Measurements from ENCODE around the gene PRKN.
"Not testable (repeated sequence)": the region's sequence is repeated elsewhere in the genome, so short reads cannot be mapped to it uniquely, and the experiment has no call there.

The PRKN gene

DNA sequence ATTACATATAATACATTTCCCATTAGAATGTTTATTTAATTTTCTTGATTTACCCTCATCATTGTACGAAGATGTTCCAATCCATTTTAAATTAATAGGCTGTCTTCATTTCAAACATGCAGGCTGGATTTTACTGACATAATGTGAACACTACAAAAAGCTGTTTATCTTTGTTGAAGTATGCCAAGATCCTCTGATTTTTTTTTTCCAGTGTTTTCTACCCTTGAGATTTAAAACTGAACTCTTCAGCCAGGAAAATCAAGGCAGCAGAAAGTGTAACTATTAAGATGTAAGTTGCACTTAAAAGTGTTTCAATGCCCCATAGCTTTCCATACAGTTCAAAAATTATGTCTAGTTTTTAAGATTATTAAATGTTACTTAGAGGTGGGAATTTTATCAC, 43.5 kb downstream of the PRKN start:
- Histone ChIP-seq H3K36me3 (no peaks in the 10 kb centered on the region), H3K27ac (no peak overlapping the region), H3K4me1 (peaks cover 0 to 18% (median 2%) of the 10 kb centered on the region in 4 donors), H3K9me3 (no peaks in the 10 kb centered on the region), H3K27me3 (no peaks in the 10 kb centered on the region), H3K4me3 (no peak overlapping the region)
- intact Hi-C loops (cut with DNase I; ENCODE audit: low total_unique reads) = no loop called here
- TF ChIP-seq, protein P1, sequence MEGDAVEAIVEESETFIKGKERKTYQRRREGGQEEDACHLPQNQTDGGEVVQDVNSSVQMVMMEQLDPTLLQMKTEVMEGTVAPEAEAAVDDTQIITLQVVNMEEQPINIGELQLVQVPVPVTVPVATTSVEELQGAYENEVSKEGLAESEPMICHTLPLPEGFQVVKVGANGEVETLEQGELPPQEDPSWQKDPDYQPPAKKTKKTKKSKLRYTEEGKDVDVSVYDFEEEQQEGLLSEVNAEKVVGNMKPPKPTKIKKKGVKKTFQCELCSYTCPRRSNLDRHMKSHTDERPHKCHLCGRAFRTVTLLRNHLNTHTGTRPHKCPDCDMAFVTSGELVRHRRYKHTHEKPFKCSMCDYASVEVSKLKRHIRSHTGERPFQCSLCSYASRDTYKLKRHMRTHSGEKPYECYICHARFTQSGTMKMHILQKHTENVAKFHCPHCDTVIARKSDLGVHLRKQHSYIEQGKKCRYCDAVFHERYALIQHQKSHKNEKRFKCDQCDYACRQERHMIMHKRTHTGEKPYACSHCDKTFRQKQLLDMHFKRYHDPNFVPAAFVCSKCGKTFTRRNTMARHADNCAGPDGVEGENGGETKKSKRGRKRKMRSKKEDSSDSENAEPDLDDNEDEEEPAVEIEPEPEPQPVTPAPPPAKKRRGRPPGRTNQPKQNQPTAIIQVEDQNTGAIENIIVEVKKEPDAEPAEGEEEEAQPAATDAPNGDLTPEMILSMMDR (IDR thresholded peaks at IDR 0.05) = no peak
- DNase-seq = no peak

DNA sequence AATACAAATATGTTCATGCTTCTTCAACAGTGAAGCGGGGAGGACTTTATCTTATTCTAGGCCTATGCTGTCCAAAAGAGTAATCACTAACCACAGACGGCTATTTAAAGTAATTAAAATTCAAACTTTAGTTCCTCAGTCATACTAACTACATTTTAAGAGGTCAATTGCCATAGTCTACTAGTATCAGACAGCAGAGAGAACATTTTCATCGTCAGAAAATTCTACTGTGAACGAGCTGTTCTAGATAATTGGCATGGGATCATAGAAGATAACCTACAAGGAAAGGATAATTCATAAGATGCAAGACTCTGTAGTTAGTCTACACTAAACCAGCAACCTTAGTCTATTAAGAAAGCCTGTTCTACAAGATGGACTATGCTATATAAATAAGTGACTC, 44.4 kb downstream of the PRKN start:
- H3K4me3 ChIP-seq = no peak overlapping the region
- TF ChIP-seq, protein P1 (IDR thresholded peaks at IDR 0.05) = no peak
- no peaks in the 10 kb centered on the region for H3K36me3 ChIP-seq
- peaks cover 0 to 18% (median 2%) of the 10 kb centered on the region in 4 donors for H3K4me1 ChIP-seq
- H3K9me3 ChIP-seq = no peaks in the 10 kb centered on the region
- no peaks in the 10 kb centered on the region for H3K27me3 ChIP-seq
- no peak overlapping the region for H3K27ac ChIP-seq
- no peak for DNase-seq
- intact Hi-C loops (cut with DNase I; ENCODE audit: low total_unique reads) = no loop called here

DNA sequence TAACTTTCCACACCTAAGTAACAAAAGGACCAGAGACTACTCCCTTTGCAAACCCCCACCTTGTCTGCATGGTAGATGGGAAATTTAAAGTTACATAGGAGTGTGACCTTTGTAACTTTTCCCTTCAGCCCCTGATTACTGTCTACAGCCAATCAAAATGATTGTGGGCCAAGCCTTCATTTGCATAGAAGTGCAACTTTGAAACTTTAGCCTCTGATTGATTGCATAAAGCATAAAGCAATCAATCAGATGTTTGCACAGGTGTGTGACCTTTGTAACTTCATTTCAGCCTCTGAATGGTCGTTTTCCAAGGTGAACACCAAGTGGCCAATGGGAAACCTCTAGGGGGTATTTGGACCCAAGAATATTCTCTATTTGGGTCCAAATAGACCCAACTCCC, 46.1 kb downstream of the PRKN start:
- intact Hi-C loops (cut with DNase I; ENCODE audit: low total_unique reads) = no loop called here
- peaks cover 0 to 18% (median 2%) of the 10 kb centered on the region in 4 donors for H3K4me1 ChIP-seq
- no peak overlapping the region for H3K4me3 ChIP-seq
- TF ChIP-seq, protein P1 (IDR thresholded peaks at IDR 0.05) = no peak
- no peaks in the 10 kb centered on the region for H3K36me3 ChIP-seq
- H3K27me3 ChIP-seq = no peaks in the 10 kb centered on the region
- no peaks in the 10 kb centered on the region for H3K9me3 ChIP-seq
- no peak for DNase-seq
- H3K27ac ChIP-seq = no peak overlapping the region

GRCh38 chr6:162680871-162681270, 46.7 kb downstream of the PRKN start:
- no peak overlapping the region for H3K27ac ChIP-seq
- DNase-seq = no peak
- H3K4me3 ChIP-seq = no peak overlapping the region
- TF ChIP-seq, protein P1 (IDR thresholded peaks at IDR 0.05) = no peak
- peaks cover 0 to 18% (median 2%) of the 10 kb centered on the region in 4 donors for H3K4me1 ChIP-seq
- no peaks in the 10 kb centered on the region for H3K36me3 ChIP-seq
- intact Hi-C loops (cut with DNase I; ENCODE audit: low total_unique reads) = no loop called here
- no peaks in the 10 kb centered on the region for H3K27me3 ChIP-seq
- no peaks in the 10 kb centered on the region for H3K9me3 ChIP-seq

- H3K4me3 ChIP-seq = no peak overlapping the region
- TF ChIP-seq, protein P1 (IDR thresholded peaks at IDR 0.05) = no peak
- H3K36me3 ChIP-seq = no peaks in the 10 kb centered on the region
- intact Hi-C loops (cut with DNase I; ENCODE audit: low total_unique reads) = no loop called here
- no peaks in the 10 kb centered on the region for H3K27me3 ChIP-seq
- no peak overlapping the region for H3K27ac ChIP-seq
- H3K4me1 ChIP-seq = peaks cover 0 to 18% (median 2%) of the 10 kb centered on the region in 4 donors
- no peaks in the 10 kb centered on the region for H3K9me3 ChIP-seq
- no peak for DNase-seq
Observed at GRCh38 chr6:162680367-162680766, 47.2 kb downstream of the PRKN start.

GRCh38 chr6:162679681-162680080, 47.9 kb downstream of the PRKN start:
- intact Hi-C loops (cut with DNase I; ENCODE audit: low total_unique reads) = no loop called here
- Histone ChIP-seq H3K4me3 (no peak overlapping the region), H3K9me3 (no peaks in the 10 kb centered on the region), H3K27me3 (no peaks in the 10 kb centered on the region), H3K36me3 (no peaks in the 10 kb centered on the region), H3K27ac (no peak overlapping the region), H3K4me1 (peaks cover 0 to 18% (median 2%) of the 10 kb centered on the region in 4 donors)
- no peak for DNase-seq
- TF ChIP-seq, protein P1 (IDR thresholded peaks at IDR 0.05) = no peak

DNA sequence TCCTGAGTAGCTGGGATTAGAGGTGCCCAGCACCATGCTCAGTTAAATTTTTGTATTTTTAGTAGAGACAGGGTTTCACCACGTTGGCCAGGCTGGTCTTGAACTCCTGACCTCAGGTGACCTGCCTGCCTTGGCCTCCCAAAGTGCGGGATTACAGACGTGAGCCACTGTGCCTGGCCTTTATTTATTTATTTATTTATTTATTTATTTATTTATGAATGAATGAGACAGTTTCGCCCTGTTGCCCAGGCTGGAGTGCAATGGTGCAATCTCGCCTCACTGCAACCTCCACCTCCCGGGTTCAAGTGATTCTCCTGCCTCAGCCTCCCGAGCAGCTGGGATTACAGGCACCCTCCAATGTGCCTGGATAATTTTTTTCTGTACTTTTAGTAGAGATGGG, 48.7 kb downstream of the PRKN start:
- H3K36me3 ChIP-seq; DNase-seq; intact Hi-C loops (cut with DNase I; ENCODE audit: low total_unique reads); H3K4me3 ChIP-seq; H3K9me3 ChIP-seq; H3K27ac ChIP-seq; H3K27me3 ChIP-seq: not testable (repeated sequence)
- peaks cover 0 to 11% (median 0%) of the 10 kb centered on the region in 4 donors for H3K4me1 ChIP-seq

Measured in tibial artery (tissue), 4 donors.